Lower lobe of right lung (tissue), 2 donors: ENCODE measurements around the gene FN3K. TPM values are rescaled to one million over a fixed set of nuclear protein-coding genes. Genes with fewer than 3 reads are reported as not detected.

Experiments
- ATAC-seq, 2 donors: fragments of 200-7000 bp; cut with Tn5 transposase; one replicate each; pipeline ENCODE4 v1.9.1; 2020 to 2022; ENCODE audit warnings: mild to moderate bottlenecking in 2 of 2, moderate library complexity in 2 of 2
- DNase-seq: peaks from one replicate; pipeline ENCODE4 v3.0.0-alpha.2; 2020
- H3K27ac ChIP-seq: fragments of 200-600 bp; one replicate; pipeline ENCODE4 v1.8.0; 2022
- H3K27me3 ChIP-seq: fragments of 200-600 bp; one replicate; pipeline ENCODE4 v1.8.0; 2022; ENCODE audit warnings: low read depth
- H3K36me3 ChIP-seq: fragments of 200-600 bp; one replicate; pipeline ENCODE4 v1.8.0; 2022; ENCODE audit warnings: mild to moderate bottlenecking
- H3K4me1 ChIP-seq: fragments of 200-600 bp; one replicate; pipeline ENCODE4 v1.8.0; 2022
- H3K4me3 ChIP-seq: fragments of 200-600 bp; one replicate; pipeline ENCODE4 v1.8.0; 2022; ENCODE audit warnings: mild to moderate bottlenecking
- H3K9me3 ChIP-seq: fragments of 200-600 bp; one replicate; pipeline ENCODE4 v1.8.0; 2022
- intact Hi-C: fragments of 100-400 bp; cut with DNase I; formaldehyde crosslinking; loops from one replicate; pipeline ENCODE4 v1.11.0; 2022
- total RNA-seq: library from RNA; stranded (reverse); fragmentation: NEBNext Ultra II Directional; extraction: Animal tissue kit (Norgen Biotek cat#: 25700); gene quantifications from one replicate; pipeline ENCODE4 v1.2.1, GENCODE V29; 2021
- TF ChIP-seq, protein P1 (sequence below): fragments of 200-600 bp; IDR thresholded peaks from one replicate; pipeline ENCODE4 v1.8.0; 2022; ENCODE audit warnings: antibody characterized with exemption, mild to moderate bottlenecking
- donor health status: DM: no; HTN: yes; CAD: no; lungs with severe emphysema.

Gene FN3K
- total RNA-seq, 1 donor from 2014 or later, result 27.9 TPM

DNA sequence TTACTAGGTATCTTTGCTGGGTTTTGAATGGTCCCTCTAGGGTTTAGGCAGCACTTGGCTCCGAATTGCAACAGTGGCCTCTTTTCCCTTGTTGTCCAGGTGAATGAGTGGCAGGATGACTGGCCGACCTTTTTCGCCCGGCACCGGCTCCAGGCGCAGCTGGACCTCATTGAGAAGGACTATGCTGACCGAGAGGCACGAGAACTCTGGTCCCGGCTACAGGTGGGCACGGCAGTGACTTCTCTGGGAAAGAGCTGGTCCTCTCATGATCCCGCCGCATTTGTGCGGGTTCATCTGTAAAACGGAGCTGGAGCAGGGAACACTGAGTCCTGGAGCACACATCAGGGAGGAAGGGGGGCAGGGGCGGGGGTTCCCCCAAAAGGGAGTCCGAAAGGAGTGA is 13.3 kb downstream of the FN3K start:
- Histone ChIP-seq H3K9me3 (no peaks in the 10 kb centered on the region), H3K36me3 (no peaks in the 10 kb centered on the region), H3K4me1 (peaks cover 13% of the 10 kb centered on the region), H3K27me3 (no peaks in the 10 kb centered on the region), H3K4me3 (no peak overlapping the region), H3K27ac (no peak overlapping the region)
- TF ChIP-seq, protein P1, sequence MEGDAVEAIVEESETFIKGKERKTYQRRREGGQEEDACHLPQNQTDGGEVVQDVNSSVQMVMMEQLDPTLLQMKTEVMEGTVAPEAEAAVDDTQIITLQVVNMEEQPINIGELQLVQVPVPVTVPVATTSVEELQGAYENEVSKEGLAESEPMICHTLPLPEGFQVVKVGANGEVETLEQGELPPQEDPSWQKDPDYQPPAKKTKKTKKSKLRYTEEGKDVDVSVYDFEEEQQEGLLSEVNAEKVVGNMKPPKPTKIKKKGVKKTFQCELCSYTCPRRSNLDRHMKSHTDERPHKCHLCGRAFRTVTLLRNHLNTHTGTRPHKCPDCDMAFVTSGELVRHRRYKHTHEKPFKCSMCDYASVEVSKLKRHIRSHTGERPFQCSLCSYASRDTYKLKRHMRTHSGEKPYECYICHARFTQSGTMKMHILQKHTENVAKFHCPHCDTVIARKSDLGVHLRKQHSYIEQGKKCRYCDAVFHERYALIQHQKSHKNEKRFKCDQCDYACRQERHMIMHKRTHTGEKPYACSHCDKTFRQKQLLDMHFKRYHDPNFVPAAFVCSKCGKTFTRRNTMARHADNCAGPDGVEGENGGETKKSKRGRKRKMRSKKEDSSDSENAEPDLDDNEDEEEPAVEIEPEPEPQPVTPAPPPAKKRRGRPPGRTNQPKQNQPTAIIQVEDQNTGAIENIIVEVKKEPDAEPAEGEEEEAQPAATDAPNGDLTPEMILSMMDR, result no peak
- ATAC-seq (no peak), DNase-seq (peak; percentile 38)
- intact Hi-C loops, result no loop called here

GRCh38 chr17:82750241-82750908 is 15.0 kb downstream of the FN3K start:
- intact Hi-C loops, result no loop called here

DNA sequence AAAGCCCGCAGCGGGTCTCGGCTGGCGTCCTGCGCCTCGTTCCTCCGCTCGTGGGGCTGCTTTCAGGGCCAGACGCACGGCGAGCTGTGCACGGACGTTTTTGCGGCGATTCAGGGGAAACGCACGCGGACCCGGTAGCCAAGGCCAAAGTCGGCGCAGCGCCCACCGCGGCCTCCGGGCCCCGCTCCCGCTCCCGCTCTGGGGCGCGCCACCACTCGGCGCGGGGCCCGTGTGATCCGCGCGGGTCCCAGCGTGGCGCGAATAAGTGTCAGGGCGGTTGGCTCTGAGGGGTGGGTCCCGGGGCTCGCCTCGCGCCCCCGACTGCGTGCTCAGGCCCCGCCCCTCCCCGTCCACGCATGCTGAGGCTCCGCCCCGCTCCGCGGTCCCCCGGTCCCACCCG is 15.8 kb downstream of the FN3K start:
- intact Hi-C loops, result no loop called here
- ATAC-seq (no peak), DNase-seq (no peak)

More at GRCh38 chr17:82750241-82750908, 15.0 kb downstream of the FN3K start:
- H3K4me3 ChIP-seq, result no peak overlapping the region
- H3K27ac ChIP-seq, result no peak overlapping the region
- H3K36me3 ChIP-seq, result no peaks in the 10 kb centered on the region
- H3K4me1 ChIP-seq, result peaks cover 14% of the 10 kb centered on the region
- TF ChIP-seq, protein P1, result no peak
- no peaks in the 10 kb centered on the region for H3K9me3 ChIP-seq
- ATAC-seq (no peak), DNase-seq (peak; percentile 48)
- H3K27me3 ChIP-seq, result no peaks in the 10 kb centered on the region

DNA sequence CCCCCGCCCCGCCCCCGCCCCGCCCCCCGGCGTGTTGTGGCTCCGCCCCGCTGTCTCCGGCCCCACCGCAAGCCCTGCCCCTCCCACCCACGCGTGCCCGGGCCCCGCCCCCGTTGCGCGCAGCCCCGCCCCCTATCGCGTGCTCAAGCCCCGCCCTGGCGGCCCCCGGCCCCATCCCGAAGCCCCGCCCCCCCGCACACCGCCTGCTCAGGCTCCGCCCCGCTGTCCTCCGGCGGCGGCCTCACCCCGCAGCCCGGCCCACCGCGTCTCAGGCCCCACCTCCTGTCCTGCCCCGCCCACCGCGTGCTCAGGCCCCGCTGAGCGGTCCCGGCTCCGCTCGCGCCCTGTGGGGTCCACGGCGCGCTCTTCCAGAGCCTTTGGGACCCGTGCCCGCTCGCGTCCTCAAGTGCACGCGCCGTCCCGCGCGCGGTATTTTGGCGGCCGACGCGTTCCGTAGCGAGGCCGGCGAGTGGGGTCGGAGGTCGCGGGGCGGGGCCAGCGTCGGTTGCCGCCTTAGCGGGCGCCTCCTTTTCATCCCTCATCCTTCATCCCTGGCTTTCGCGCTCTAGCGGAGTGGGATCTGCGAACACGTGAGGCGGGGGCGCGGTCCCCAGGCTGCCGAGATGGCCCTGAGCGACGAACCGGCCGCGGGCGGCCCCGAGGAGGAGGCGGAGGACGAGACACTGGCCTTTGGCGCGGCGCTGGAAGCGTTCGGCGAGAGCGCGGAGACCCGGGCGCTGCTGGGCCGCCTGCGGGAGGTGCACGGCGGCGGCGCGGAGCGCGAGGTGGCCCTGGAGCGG is 16.4 kb downstream of the FN3K start, which contains the start of gene TBCD:
Gene TBCD (plus strand): TSS at position 495 of the 800 bp plus-strand sequence. CDS start 129 bp downstream, at position 624.
- peak; percentile 95 for ATAC-seq
- intact Hi-C loops, result no loop called here
- Histone ChIP-seq H3K9me3 (no peaks in the 10 kb centered on the region), H3K27me3 (no peaks in the 10 kb centered on the region), H3K27ac (peak within 1 kb of the TSS; percentile 77), H3K4me1 (peaks cover 14% of the 10 kb centered on the region), H3K4me3 (peak within 1 kb of the TSS; percentile 93), H3K36me3 (no peaks in the 10 kb centered on the region)
- peak; percentile 91 for DNase-seq
- TF ChIP-seq, protein P1, result no peak

More for the DNA sequence above, 15.8 kb downstream of the FN3K start:
- Histone ChIP-seq H3K27ac (peak overlapping the region; percentile 53), H3K36me3 (no peaks in the 10 kb centered on the region), H3K4me1 (peaks cover 14% of the 10 kb centered on the region), H3K27me3 (no peaks in the 10 kb centered on the region), H3K9me3 (no peaks in the 10 kb centered on the region), H3K4me3 (peak overlapping the region; percentile 93)
- TF ChIP-seq, protein P1, result no peak

GRCh38 chr17:82752371-82753200 is 17.2 kb downstream of the FN3K start:
- no peaks in the 10 kb centered on the region for H3K9me3 ChIP-seq
- TF ChIP-seq, protein P1, result no peak
- intact Hi-C loops, result no loop called here
- peak overlapping the region; percentile 77 for H3K27ac ChIP-seq
- ATAC-seq (peak in 1 of 2 donors; percentile 19), DNase-seq (peak; percentile 56)
- no peaks in the 10 kb centered on the region for H3K36me3 ChIP-seq
- peak overlapping the region; percentile 93 for H3K4me3 ChIP-seq
- H3K27me3 ChIP-seq, result no peaks in the 10 kb centered on the region
- peaks cover 14% of the 10 kb centered on the region for H3K4me1 ChIP-seq
